Right lobe of liver (tissue), 4 donors: ENCODE measurements around the gene BORCS8.

Experiments used
- CTCF ChIP-seq, 4 donors: fragments of 200-600 bp in 3 of 4; fragments of 450-650 bp in 1 of 4; IDR thresholded peaks; one replicate each; pipeline versions ENCODE4 v1.5.1 to v1.8.0; 2016 to 2022; ENCODE audit warnings: antibody characterized with exemption in 4 of 4, mild to moderate bottlenecking in 2 of 4
- POLR2A ChIP-seq: fragments of 450-650 bp; IDR thresholded peaks from one replicate; pipeline ENCODE4 v1.6.1; 2017; ENCODE audit warnings: antibody characterized with exemption, mild to moderate bottlenecking
- donor health status: DM: no; HTN: no; CAD: no.
- donor health status: DM: no; HTN: no; CAD: no.
- donor health status: DM: no; HTN: yes; CAD: no.

DNA sequence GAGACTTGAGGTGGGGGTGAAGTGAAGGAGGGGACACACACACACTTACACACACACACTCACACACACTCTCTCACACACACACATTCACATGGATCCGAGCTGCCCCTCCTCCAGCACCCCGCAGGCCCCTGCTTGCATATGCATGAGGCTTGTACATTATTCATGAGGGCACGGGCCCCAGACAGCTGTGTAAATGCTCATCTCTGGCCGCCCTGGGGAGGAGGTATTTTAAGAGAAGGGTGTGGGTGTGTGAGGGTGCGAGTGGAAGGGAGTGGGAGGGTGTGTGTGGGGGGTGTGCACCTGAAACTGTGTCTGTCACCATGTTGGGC, 22.2 kb upstream of the BORCS8 start:
- TF ChIP-seq POLR2A (no peak), CTCF (IDR thresholded peaks at IDR 0.05) (no peak)
